AG04450 (cell line): ENCODE results near the gene TBX6. TPM values are rescaled to one million over a fixed set of nuclear protein-coding genes. Genes with fewer than 3 reads are reported as not detected.

Experiments
- CTCF ChIA-PET: fragments of 300-600, 350-600 bp; formaldehyde crosslinking; extraction: SDS; loops from one replicate; lab custom pipeline; 2022; ENCODE audit warnings: antibody characterized with exemption, inconsistent platforms; lab: Charles Lee
- POLR2A ChIA-PET: fragments of 350-600 bp; formaldehyde crosslinking; extraction: SDS; loops from one replicate; lab custom pipeline; 2021; ENCODE audit warnings: antibody characterized with exemption, inconsistent platforms; lab: Yijun Ruan, JAX
- DNase-seq: peaks from one replicate; pipeline ENCODE4 v3.0.0-alpha.2; 2011; ENCODE audit warnings: low read depth, low spot score
- H3K27ac ChIP-seq: one replicate; pipeline ENCODE4 v1.5.1; 2012; ENCODE audit warnings: low read depth, low read length, control low read depth
- H3K27me3 ChIP-seq: one replicate; pipeline ENCODE4 v1.6.0; 2012; ENCODE audit warnings: low read length; ENCODE audit not compliant: control insufficient read depth, insufficient read depth
- H3K4me3 ChIP-seq: 2 replicates; pipeline ENCODE4 v1.5.1; 2011; ENCODE audit warnings: mild to moderate bottlenecking, low read depth, low read length, control low read depth
- H3K9me3 ChIP-seq: 2 replicates; pipeline ENCODE4 v1.5.1; 2012; ENCODE audit warnings: low read length; ENCODE audit not compliant: control insufficient read depth, insufficient read depth
- polyA plus RNA-seq: library from polyadenylated mRNA; depleted of rRNA; stranded (reverse); fragments of >200 nt; gene quantifications from 2 replicates; pipeline ENCODE4 v1.2.3, GENCODE V29; 2011
- TF ChIP-seq, protein P1 (sequence below): IDR thresholded peaks from 2 replicates; pipeline ENCODE4 v1.5.1; 2011; ENCODE audit warnings: low read depth, low read length, control low read depth, inconsistent platforms

Gene TBX6
- polyA plus RNA-seq, 1 experiment: not detected

DNA sequence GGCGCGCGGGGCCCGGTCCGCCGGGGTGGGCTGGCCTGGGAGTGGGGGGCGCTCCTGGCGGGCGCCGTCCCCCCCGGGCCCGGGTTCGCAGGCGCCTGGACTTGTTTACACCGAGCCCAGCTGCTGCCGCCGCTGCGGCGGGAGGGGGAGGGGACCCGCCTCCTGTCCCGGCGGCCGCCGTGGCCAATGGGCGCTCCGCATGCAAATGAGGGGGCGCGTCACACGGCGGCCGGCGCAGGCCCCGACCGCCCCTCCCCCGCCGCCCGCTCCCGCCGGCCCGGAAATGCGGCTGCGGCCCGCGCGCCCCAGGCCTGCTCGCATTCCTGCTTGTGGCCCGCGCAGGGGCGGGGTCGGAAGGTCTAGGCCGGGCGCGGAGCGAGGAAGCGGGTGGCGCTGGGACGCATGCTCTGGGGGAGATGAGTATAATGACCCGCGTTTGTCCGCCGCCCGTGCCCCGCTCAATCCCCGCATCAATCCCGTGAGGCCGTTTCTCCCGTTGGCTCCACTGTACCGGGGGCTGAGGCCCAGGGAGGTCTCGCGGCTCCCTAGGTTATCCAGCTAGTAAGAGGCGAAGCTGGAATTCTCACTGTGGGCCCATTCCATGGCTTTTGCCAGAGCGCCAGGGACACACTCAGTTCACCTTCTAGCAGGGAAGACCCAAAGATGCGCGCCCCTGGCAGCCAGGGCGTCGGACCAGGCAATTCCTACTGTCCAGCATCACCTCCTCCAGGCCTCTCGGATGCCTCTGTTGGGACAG, 4.6 kb upstream of the TBX6 start, which contains the start of gene YPEL3:
Gene YPEL3 (minus strand): TSS at position 109 of the 757 bp plus-strand sequence. CDS start 731 bp downstream, outside the sequence.
- TF ChIP-seq, protein P1, sequence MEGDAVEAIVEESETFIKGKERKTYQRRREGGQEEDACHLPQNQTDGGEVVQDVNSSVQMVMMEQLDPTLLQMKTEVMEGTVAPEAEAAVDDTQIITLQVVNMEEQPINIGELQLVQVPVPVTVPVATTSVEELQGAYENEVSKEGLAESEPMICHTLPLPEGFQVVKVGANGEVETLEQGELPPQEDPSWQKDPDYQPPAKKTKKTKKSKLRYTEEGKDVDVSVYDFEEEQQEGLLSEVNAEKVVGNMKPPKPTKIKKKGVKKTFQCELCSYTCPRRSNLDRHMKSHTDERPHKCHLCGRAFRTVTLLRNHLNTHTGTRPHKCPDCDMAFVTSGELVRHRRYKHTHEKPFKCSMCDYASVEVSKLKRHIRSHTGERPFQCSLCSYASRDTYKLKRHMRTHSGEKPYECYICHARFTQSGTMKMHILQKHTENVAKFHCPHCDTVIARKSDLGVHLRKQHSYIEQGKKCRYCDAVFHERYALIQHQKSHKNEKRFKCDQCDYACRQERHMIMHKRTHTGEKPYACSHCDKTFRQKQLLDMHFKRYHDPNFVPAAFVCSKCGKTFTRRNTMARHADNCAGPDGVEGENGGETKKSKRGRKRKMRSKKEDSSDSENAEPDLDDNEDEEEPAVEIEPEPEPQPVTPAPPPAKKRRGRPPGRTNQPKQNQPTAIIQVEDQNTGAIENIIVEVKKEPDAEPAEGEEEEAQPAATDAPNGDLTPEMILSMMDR: no peak
- peak; percentile 64 for DNase-seq
- Histone ChIP-seq H3K4me3 (peak within 1 kb of the TSS; percentile 71), H3K27ac (peak within 1 kb of the TSS; percentile 47), H3K9me3 (peaks cover 16% of the 10 kb centered on the region), H3K27me3 (no peaks in the 10 kb centered on the region)
- ChIA-PET CTCF (interaction anchor here (0.6 to 1.1 kb wide), 2 partner anchors 11 to 16 kb away, joined by 3 to 4 read pairs; no protein-coding TSS in a partner anchor), POLR2A (interaction anchor here (1.2 kb wide), 1 partner anchor 31 kb away, joined by 4 read pairs; the partner anchor contains the start of gene ALDOA)

DNA sequence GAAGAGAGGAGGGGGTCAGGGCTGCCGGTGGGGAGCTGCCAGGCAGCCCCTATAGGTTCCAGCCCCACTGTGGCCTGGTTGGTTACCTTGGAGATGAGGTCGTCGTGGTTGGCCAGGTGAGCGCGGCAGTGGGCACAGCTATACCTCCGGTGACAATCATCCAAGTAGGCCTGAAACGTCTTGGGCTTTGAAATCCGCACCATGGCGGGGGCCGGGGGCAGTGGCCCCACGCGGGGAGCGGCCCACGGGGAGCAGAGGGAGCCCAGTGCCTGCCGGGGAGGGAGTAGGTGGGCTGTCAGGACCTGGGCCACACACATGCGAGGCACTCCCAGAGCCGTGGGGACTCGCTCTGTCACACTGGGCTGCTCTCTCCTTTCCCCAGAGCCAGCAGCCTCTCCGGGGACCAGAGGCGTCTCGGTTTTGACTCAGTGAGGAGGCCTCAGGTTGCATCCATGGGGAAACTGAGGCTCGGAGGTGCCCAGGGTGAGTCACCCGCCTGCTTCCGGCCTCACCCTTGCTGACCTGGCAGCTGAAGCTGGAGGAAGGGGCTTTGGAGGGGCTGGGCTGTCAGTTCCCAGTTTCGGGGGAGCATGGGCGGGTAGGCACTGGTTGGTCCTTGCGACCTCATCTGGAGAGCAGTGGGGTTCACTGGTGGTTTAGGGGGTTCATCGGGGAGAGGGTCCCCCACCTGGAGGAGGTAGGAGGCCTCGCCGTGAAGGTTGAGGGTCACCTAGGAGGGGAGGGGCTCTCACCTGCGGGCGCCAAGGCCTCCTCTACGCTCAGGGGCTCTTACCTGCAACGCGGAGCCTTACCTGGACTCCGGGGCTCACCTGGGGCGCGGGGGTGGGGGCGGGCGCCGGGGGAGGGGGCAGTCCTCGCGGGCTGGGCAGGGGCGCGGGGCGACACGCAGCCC, 3.7 kb upstream of the TBX6 start:
- no peaks in the 10 kb centered on the region for H3K27me3 ChIP-seq
- no peak for DNase-seq
- peak overlapping the region; percentile 71 for H3K4me3 ChIP-seq
- peak overlapping the region; percentile 11 for H3K27ac ChIP-seq
- ChIA-PET POLR2A (interaction anchor here (1.2 kb wide), 1 partner anchor 30 kb away, joined by 4 read pairs; the partner anchor contains the start of gene ALDOA), CTCF (interaction anchor here (1.4 to 1.8 kb wide), 2 partner anchors 17 to 314 kb away, joined by 5 read pairs; no protein-coding TSS in a partner anchor)
- TF ChIP-seq, protein P1: no peak
- peaks cover 16% of the 10 kb centered on the region for H3K9me3 ChIP-seq

DNA sequence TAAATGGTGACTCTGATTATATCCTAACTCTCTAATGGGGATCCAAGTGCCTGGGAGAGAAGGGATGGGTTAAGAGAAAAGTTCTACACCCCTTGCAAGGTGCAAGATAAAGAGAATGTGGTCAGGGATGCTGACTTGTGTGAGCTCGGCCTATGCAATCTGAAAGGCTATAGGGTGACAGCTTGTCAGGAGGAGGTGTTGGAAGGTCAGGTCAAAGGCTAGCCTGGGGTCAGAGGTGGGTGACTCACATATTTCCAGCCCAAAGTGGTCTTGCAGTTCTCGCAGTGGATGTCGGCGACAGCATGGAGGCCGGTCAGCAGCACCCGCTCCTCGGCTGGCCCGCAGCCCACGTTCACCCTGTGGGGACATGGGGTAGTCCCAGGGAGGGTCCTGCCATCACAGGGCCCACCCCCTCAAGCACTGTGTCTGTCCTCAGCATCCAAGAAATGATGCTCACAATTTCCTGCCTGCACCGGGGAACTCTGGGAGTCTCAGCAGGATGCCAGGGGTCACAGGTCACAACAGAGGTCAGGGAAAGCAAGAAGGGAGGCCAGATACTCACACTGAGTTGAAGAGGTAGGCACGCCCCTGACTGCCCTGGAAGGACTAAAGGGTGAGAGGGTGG, 2.9 kb upstream of the TBX6 start:
- no peak overlapping the region for H3K27ac ChIP-seq
- DNase-seq: no peak
- H3K4me3 ChIP-seq: peak overlapping the region; percentile 71; the same call in 1 of the 2 replicates
- POLR2A ChIA-PET: interaction anchor here (0.6 to 1.2 kb wide), 2 partner anchors 29 kb away, joined by 3 to 4 read pairs; partner anchors contain the start of gene ALDOA
- peaks cover 16% of the 10 kb centered on the region for H3K9me3 ChIP-seq
- CTCF ChIA-PET: interaction anchor here (1.4 to 1.8 kb wide), 2 partner anchors 17 to 315 kb away, joined by 5 read pairs; no protein-coding TSS in a partner anchor
- no peaks in the 10 kb centered on the region for H3K27me3 ChIP-seq
- TF ChIP-seq, protein P1: no peak

DNA sequence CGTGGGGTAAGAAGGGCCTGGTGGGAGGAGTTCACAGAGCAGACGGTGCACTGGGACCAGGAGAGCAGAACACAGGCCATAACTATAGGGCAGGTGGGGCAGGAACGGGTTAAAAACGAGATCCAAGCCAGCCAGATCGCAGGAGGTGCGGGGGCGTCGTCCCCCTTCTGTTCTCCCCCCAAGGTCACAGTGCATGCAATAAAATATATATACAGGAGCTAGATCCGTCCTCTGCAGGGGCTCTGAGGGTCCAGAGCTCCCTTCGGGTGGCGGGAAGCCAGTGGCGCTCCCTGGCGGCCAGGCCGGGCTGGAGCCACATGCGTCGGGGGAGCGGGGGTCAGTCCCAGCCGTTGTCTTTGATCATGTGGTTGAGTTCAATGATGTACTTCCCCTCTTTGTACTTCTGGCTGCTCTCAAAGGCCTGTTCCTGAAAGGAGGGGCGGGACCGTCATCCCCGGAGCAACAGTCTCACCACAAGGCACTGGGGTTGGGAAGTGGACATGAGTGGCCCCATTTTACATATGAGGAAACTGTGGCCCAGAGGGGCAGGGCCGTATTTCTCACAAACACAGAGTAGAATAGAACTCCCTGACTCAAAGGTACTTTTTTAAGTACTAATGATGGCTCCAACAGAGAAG, 768 bp upstream of the TBX6 start:
- ChIA-PET POLR2A (interaction anchor here (0.7 to 3.9 kb wide), 2 partner anchors 26 to 88 kb away, joined by 3 to 26 read pairs; partner anchors contain the start of gene ALDOA), CTCF (interaction anchor here (0.6 to 1.9 kb wide), 20 partner anchors 8 to 580 kb away, joined by 3 to 19 read pairs (median 4); partner anchors contain the start of genes SEPHS2 and ZNF771)
- peak overlapping the region; percentile 47 for H3K27ac ChIP-seq
- H3K4me3 ChIP-seq: peak overlapping the region; percentile 52
- TF ChIP-seq, protein P1: peak; percentile 62
- H3K27me3 ChIP-seq: no peaks in the 10 kb centered on the region
- H3K9me3 ChIP-seq: peaks cover 12% of the 10 kb centered on the region
- DNase-seq: no peak
